ENCODE data around the gene P2RX2. TPM values are rescaled to one million over a fixed set of nuclear protein-coding genes. Genes with fewer than 3 reads are reported as not detected.

The P2RX2 gene
- total and polyA plus RNA-seq, 12 donors: not detected

DNA sequence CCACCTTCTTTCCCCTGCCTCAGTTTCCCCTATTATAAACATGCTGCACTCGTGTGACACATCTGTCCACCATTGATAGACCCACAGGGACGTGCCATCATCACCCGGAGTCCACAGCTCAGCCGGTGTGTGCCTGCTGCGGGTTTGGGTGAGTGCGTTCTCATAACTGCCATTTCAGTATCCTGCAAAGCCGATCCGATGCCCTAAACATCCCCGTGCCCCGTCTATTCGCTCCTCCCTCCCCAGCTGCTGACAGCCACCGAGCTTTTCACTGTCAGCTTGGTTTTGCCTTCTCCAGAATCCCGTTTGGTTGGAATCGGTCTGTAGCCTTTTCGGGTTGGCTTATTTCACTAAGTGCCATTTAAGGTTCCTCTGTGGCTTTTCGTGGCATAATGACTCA lies 12.1 kb upstream of the P2RX2 start:
- peaks cover 0 to 91% (median 68%) of the 10 kb centered on the region in 7 donors for H3K27me3 ChIP-seq
- TF ChIP-seq, protein P1, sequence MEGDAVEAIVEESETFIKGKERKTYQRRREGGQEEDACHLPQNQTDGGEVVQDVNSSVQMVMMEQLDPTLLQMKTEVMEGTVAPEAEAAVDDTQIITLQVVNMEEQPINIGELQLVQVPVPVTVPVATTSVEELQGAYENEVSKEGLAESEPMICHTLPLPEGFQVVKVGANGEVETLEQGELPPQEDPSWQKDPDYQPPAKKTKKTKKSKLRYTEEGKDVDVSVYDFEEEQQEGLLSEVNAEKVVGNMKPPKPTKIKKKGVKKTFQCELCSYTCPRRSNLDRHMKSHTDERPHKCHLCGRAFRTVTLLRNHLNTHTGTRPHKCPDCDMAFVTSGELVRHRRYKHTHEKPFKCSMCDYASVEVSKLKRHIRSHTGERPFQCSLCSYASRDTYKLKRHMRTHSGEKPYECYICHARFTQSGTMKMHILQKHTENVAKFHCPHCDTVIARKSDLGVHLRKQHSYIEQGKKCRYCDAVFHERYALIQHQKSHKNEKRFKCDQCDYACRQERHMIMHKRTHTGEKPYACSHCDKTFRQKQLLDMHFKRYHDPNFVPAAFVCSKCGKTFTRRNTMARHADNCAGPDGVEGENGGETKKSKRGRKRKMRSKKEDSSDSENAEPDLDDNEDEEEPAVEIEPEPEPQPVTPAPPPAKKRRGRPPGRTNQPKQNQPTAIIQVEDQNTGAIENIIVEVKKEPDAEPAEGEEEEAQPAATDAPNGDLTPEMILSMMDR (IDR thresholded peaks at IDR 0.05): no peak
- DNase-seq (no peak), ATAC-seq (no peak)
- WGBS, 2 donors: 70 to 71% methylated on average over 16 of the region's 16 CpGs
- H3K36me3 ChIP-seq: no peaks in the 10 kb centered on the region
- no peak overlapping the region for H3K4me3 ChIP-seq
- intact Hi-C loops (cut with DNase I): no loop called here
- H3K4me1 ChIP-seq: peaks cover 0 to 34% (median 15%) of the 10 kb centered on the region in 9 donors
- peaks cover 0 to 3% (median 0%) of the 10 kb centered on the region in 11 donors for H3K9me3 ChIP-seq
- no peak overlapping the region for H3K27ac ChIP-seq

GRCh38 chr12:132606927-132607326 lies 11.6 kb upstream of the P2RX2 start:
- ATAC-seq (no peak), DNase-seq (no peak)
- H3K4me1 ChIP-seq: peaks cover 0 to 34% (median 15%) of the 10 kb centered on the region in 9 donors
- 85% methylated on average over 19 of the region's 19 CpGs for WGBS, 2 donors
- H3K4me3 ChIP-seq: no peak overlapping the region
- TF ChIP-seq, protein P1 (IDR thresholded peaks at IDR 0.05): no peak
- H3K27ac ChIP-seq: no peak overlapping the region
- intact Hi-C loops (cut with DNase I): no loop called here
- peaks cover 0 to 92% (median 72%) of the 10 kb centered on the region in 7 donors for H3K27me3 ChIP-seq
- H3K9me3 ChIP-seq: peaks cover 0 to 8% (median 0%) of the 10 kb centered on the region in 11 donors
- H3K36me3 ChIP-seq: no peaks in the 10 kb centered on the region

DNA sequence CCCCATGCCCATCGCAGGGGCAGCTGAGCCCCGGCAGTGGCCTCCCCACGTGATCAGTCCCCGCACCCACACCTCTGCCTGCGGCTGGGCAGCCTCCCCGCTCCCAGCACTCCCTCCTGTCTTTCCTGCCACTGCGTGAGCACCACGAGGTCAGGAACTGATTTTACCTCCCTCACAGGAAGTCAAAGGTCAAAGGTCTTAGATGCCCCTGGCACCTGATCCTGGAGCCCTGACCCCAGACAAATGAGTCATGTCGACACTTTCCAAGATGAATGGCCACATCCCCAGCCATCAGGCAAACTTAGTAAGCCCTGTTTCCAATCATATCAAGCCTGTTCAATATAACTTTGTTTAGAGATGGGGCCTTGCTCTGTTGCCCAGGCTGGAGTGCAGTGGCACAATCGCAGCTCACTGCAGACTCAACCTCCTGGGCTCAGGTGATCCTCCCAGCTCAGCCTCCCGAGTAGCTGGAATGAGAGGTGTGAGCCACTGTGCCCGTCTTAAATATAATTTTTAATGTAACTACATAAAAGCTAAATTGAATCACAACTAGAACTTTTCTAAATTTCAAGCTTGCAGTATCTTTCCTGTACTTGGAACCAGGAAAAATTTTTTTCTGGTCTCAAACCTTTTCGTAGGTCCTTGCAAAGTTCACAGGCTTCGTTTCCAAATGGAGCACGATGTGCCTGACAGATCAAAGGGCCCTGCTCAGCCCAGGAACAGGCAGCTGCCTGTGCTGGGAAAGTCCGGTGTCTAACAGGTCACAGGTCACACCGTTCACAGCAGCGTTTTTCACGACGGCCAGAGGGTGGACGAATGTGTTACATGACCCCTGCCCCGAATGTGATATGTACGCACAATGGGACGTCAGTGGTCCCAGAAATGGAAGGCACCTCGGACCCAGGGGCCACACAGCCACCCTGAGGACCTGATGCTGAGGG lies 10.1 kb upstream of the P2RX2 start:
- Histone ChIP-seq H3K4me1 (peaks cover 0 to 21% (median 14%) of the 10 kb centered on the region in 9 donors), H3K27me3 (peaks cover 0 to 84% (median 68%) of the 10 kb centered on the region in 7 donors), H3K36me3 (no peaks in the 10 kb centered on the region), H3K4me3 (no peak overlapping the region), H3K27ac (no peak overlapping the region), H3K9me3 (peaks cover 0 to 10% (median 0%) of the 10 kb centered on the region in 11 donors)
- TF ChIP-seq, protein P1 (IDR thresholded peaks at IDR 0.05): no peak
- ATAC-seq (no peak), DNase-seq (no peak)
- intact Hi-C loops (cut with DNase I): no loop called here
- WGBS, 2 donors: 57 to 59% methylated on average over 25 of the region's 25 CpGs

DNA sequence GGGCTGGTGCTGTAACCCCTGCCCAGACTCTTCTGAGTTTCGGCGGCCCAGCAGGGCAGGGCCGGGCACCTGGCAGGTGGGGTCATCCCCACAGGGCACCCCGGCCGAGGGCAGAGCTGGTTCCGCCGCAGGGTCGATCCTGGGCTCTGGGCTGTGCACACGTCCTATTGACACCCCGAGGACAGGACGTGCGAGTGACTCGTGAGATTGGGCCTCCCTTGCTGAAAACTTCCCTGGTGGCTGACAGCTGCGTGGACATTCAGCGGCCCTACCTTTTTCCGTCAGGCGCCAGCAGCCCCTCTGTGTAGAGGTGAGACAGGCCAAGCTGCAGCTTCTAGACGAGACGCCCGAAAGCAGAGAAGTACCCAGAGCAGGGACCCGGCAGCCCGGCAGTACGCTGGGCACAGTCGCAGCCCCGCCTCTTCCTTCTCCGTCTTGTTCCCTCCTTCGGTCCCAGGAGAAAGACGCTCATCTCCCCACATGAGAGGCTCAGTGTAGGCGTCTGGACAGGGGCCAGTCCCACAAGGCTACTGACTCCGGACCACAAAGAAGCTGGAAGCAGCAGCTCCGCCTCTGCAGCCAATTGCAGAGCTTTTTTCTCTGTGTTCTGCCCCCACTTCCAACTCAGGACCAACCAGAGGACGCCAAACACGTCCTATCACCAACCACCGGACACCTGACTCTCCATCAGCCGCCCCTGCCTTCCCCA lies 8.4 kb upstream of the P2RX2 start, which contains the start of gene LRCOL1:
Gene LRCOL1, minus strand, starts transcription at position 532 of the 709 bp plus-strand sequence. CDS start 4,331 bp downstream, outside the sequence.
- ATAC-seq (peak; percentile 11 to 74 (median 55)), DNase-seq (peak; percentile 53 to 68)
- Histone ChIP-seq H3K4me1 (peaks cover 0 to 10% (median 5%) of the 10 kb centered on the region in 9 donors), H3K36me3 (no peaks in the 10 kb centered on the region), H3K27ac (no peak within 1 kb of the TSS), H3K4me3 (peak within 1 kb of the TSS in 8 of 10 donors; percentile 5 to 35 (median 20)), H3K27me3 (peaks cover 0 to 70% (median 57%) of the 10 kb centered on the region in 7 donors), H3K9me3 (peaks cover 0 to 10% (median 0%) of the 10 kb centered on the region in 11 donors)
- TF ChIP-seq, protein P1 (IDR thresholded peaks at IDR 0.05): no peak
- 24 to 31% methylated on average over 35 of the region's 35 CpGs for WGBS, 2 donors
- intact Hi-C loops (cut with DNase I): loop anchor here in 7 of 10 donors (10.0 kb wide), 1 partner anchor 455 kb away; no protein-coding TSS in a partner anchor
